K562 (cell line): ENCODE data around the gene KCND3. TPM values are rescaled to one million over a fixed set of nuclear protein-coding genes. Genes with fewer than 3 reads are reported as not detected.

Experiments used
- ATAC-seq: fragments of 200-7000 bp; cut with Tn5 transposase; 3 replicates; pipeline ENCODE4 v1.9.1; 2020; ENCODE audit warnings: moderate library complexity
- BruUV-seq: library from RNA; stranded (reverse); fragments of 400-500 nt; replicated peaks from 2 replicates; lab custom pipeline; 2021; lab: Mats Ljungman, UMichigan
- CTCF ChIA-PET: fragments of 300-600 bp; formaldehyde crosslinking; extraction: SDS; loops from one replicate; lab custom pipeline; 2021; ENCODE audit warnings: low intra/inter-chr PET ratio; lab: Yijun Ruan, JAX
- POLR2A ChIA-PET: fragments of 300-600, 350-650 bp; sonication (Branson Sonifier 250); formaldehyde crosslinking; extraction: SDS; loops from one replicate; lab custom pipeline; 2021; ENCODE audit warnings: antibody characterized with exemption, inconsistent platforms; lab: Yijun Ruan, JAX
- DNase-seq, 4 experiments: peaks; one replicate each; pipeline versions ENCODE4 v3.0.0 to v3.0.0-alpha.2; 2011 to 2018; ENCODE audit warnings: low spot score in 3 of 4, mixed read lengths in 3 of 4; ENCODE audit errors: extremely low read depth in 1 of 4
- FAIRE-seq: peaks from 2 replicates; lab custom pipeline; 2011; peaks lifted over from hg19 to GRCh38; lab: Jason Lieb, UNC
- H2AFZ ChIP-seq: 2 replicates; pipeline ENCODE4 v1.6.0; 2011; ENCODE audit warnings: low read depth, low read length, control low read depth, inconsistent platforms
- H3K27ac ChIP-seq: fragments of 200-600 bp; 3 replicates; pipeline ENCODE4 v1.8.0; 2011; ENCODE audit warnings: low read depth, mild to moderate bottlenecking, control low read depth, inconsistent platforms, low read length, moderate library complexity, mixed read lengths; ENCODE audit errors: extremely low read depth
- H3K27me3 ChIP-seq, 2 experiments: fragments of 300-600 bp in 1 of 2; 2 replicates in 1 of 2; 3 replicates in 1 of 2; pipeline versions ENCODE4 v1.6.0 to v1.8.0; 2011; ENCODE audit warnings: inconsistent platforms in 2 of 2, low read length in 2 of 2, mild to moderate bottlenecking in 1 of 2, mixed read lengths in 1 of 2, moderate library complexity in 1 of 2; ENCODE audit not compliant: control insufficient read depth in 2 of 2, insufficient read depth in 2 of 2
- H3K36me3 ChIP-seq: fragments of 300-600 bp; 3 replicates; pipeline ENCODE4 v1.8.0; 2011; ENCODE audit warnings: mild to moderate bottlenecking, low read length, inconsistent platforms; ENCODE audit not compliant: control insufficient read depth, insufficient read depth
- H3K4me1 ChIP-seq, 2 experiments: fragments of 200-600 bp in 1 of 2; replicated peaks in 1 of 2; 2 replicates in 1 of 2; 3 replicates in 1 of 2; pipeline versions ENCODE4 v1.5.1 to v1.8.0; 2011; ENCODE audit warnings: inconsistent platforms in 2 of 2, low read length in 2 of 2, mild to moderate bottlenecking in 1 of 2, mixed read lengths in 1 of 2, moderate library complexity in 1 of 2; ENCODE audit not compliant: control insufficient read depth in 2 of 2, insufficient read depth in 2 of 2
- H3K4me2 ChIP-seq: 2 replicates; pipeline ENCODE4 v1.6.1; 2011; ENCODE audit warnings: low read length, control low read depth, inconsistent platforms, mixed read lengths; ENCODE audit not compliant: insufficient read depth
- H3K4me3 ChIP-seq: fragments of 200-600 bp; sonication (generic), shearing (Covaris generic); 2 replicates; pipeline ENCODE4 v1.5.1; 2016; ENCODE audit warnings: control low read depth, inconsistent platforms
- H3K79me2 ChIP-seq: fragments of 200-600 bp; 3 replicates; pipeline ENCODE4 v1.8.0; 2011; ENCODE audit warnings: low read length, inconsistent platforms; ENCODE audit not compliant: control insufficient read depth, insufficient read depth
- H3K9ac ChIP-seq, 2 experiments: 2 replicates each; pipeline versions ENCODE4 v1.6.0 to v1.6.1; 2011; ENCODE audit warnings: low read depth in 2 of 2, low read length in 2 of 2, control low read depth in 1 of 2, inconsistent platforms in 1 of 2, mild to moderate bottlenecking in 1 of 2, mixed read lengths in 1 of 2; ENCODE audit not compliant: insufficient read depth in 1 of 2
- H3K9me1 ChIP-seq: one replicate; pipeline ENCODE4 v1.6.0; 2011; ENCODE audit warnings: inconsistent platforms, mild to moderate bottlenecking, low read length, moderate library complexity; ENCODE audit not compliant: control insufficient read depth, insufficient read depth
- H3K9me3 ChIP-seq: replicated peaks from 2 replicates; pipeline ENCODE4 v1.5.1; 2011; ENCODE audit warnings: low read depth, low read length, inconsistent platforms; ENCODE audit not compliant: control insufficient read depth, insufficient read depth
- H4K20me1 ChIP-seq: replicated peaks from 2 replicates; pipeline ENCODE4 v1.6.1; 2011; ENCODE audit warnings: low read length, inconsistent platforms, mixed read lengths; ENCODE audit not compliant: control insufficient read depth, insufficient read depth
- ARID3B ChIP-seq: fragments of 250-450 bp; sonication (Bioruptor Pico); IDR thresholded peaks from 2 replicates; pipeline ENCODE4 v1.4.0; 2020; ENCODE audit warnings: borderline replicate concordance
- ARNT ChIP-seq, 2 experiments: fragments of 450-650 bp; IDR thresholded peaks; 2 replicates each; pipeline ENCODE4 v1.6.1; 2016; ENCODE audit warnings: mild to moderate bottlenecking in 1 of 2
- CAMTA2 ChIP-seq: fragments of 250-450 bp; sonication (Bioruptor Pico); conservative IDR thresholded peaks from 2 replicates; pipeline ENCODE4 v1.5.1; 2022
- DEAF1 ChIP-seq: fragments of 450-650 bp; formaldehyde crosslinking; IDR thresholded peaks from 2 replicates; pipeline ENCODE4 v1.4.0; 2020; ENCODE audit warnings: mild to moderate bottlenecking, moderate library complexity
- ESRRB ChIP-seq: fragments of 250-450 bp; sonication (Bioruptor Pico); IDR thresholded peaks from 2 replicates; pipeline ENCODE4 v1.5.0; 2020; ENCODE audit warnings: mild to moderate bottlenecking, moderate library complexity, borderline replicate concordance
- HMG20B ChIP-seq: fragments of 250-450 bp; sonication (Bioruptor Pico); IDR thresholded peaks from 2 replicates; pipeline ENCODE4 v1.5.0; 2021; ENCODE audit warnings: mild to moderate bottlenecking
- LARP7 ChIP-seq: fragments of 450-650 bp; IDR thresholded peaks from 2 replicates; pipeline ENCODE4 v1.6.1; 2016
- NFIX ChIP-seq: fragments of 250-450 bp; sonication (Bioruptor Pico); IDR thresholded peaks from 2 replicates; pipeline ENCODE4 v1.4.0; 2020; ENCODE audit warnings: low read depth, mild to moderate bottlenecking, moderate library complexity
- NFXL1 ChIP-seq: fragments of 450-650 bp; formaldehyde crosslinking; IDR thresholded peaks from 2 replicates; pipeline ENCODE4 v1.4.0; 2021; ENCODE audit warnings: mild to moderate bottlenecking
- TAF15 ChIP-seq: fragments of 200-400 bp; formaldehyde crosslinking; IDR thresholded peaks from 2 replicates; pipeline ENCODE4 v1.6.1; 2017; ENCODE audit warnings: mild to moderate bottlenecking, low read depth, low read length, moderate library complexity
- TFAM ChIP-seq: fragments of 250-450 bp; sonication (Bioruptor Pico); conservative IDR thresholded peaks from 2 replicates; pipeline ENCODE4 v1.5.0; 2021; ENCODE audit warnings: mild to moderate bottlenecking, moderate library complexity
- THRB ChIP-seq: fragments of 450-650 bp; formaldehyde crosslinking; conservative IDR thresholded peaks from 2 replicates; pipeline ENCODE4 v1.4.0; 2022; ENCODE audit warnings: mild to moderate bottlenecking, missing genetic modification characterization
- YY1 ChIP-seq, 3 experiments: IDR thresholded peaks; 2 replicates each; pipeline ENCODE4 v1.6.1; 2011; ENCODE audit warnings: low read length in 2 of 3, mild to moderate bottlenecking in 2 of 3, moderate library complexity in 2 of 3, borderline replicate concordance in 1 of 3, control low read depth in 1 of 3, low read depth in 1 of 3; ENCODE audit not compliant: insufficient read depth in 3 of 3, insufficient replicate concordance in 2 of 3, control insufficient read depth in 1 of 3, insufficient read length in 1 of 3; ENCODE audit errors: extremely low read depth in 1 of 3
- ZNF583 ChIP-seq: fragments of 250-450 bp; sonication (Bioruptor Pico); IDR thresholded peaks from 2 replicates; pipeline ENCODE4 v1.4.0; 2020
- ZNF589 ChIP-seq: fragments of 200-800 bp; sonication (Bioruptor generic); IDR thresholded peaks from 2 replicates; pipeline ENCODE4 v1.6.1; 2016; ENCODE audit warnings: low read depth, missing genetic modification characterization, missing compliant biosample characterization
- WGBS: fragments of 100-300 bp; shearing (Covaris generic); methylation state at CpG from one replicate; pipeline ENCODE4 v1.1.6; 2016; ENCODE audit warnings: low coverage, mixed read lengths; ENCODE audit not compliant: insufficient coverage; ENCODE audit errors: missing lambda C conversion rate; 5-methylcytosine and 5-hydroxymethylcytosine counted together
- in situ Hi-C: fragments of 300-500 bp; cut with MboI; formaldehyde crosslinking; loops from 4 replicates; pipeline ENCODE4 v1.15.0; 2018; ENCODE audit warnings: inconsistent platforms, mixed read lengths
- intact Hi-C: fragments of 100-400 bp; cut with micrococcal nuclease; formaldehyde crosslinking; loops from 2 replicates; pipeline ENCODE4 v1.14.2; 2022
- polyA plus RNA-seq, 8 experiments: library from polyadenylated mRNA; depleted of rRNA in 4 of 8; stranded (reverse) in 5 of 8; unstranded in 3 of 8; fragments of >200 nt; fragmentation: Nextera tagmentation in 2 of 8; fragmentation: Illumina TruSeq in 1 of 8; extraction: Ambion mirVana in 2 of 8; extraction: Trizol in 1 of 8; gene quantifications; 2 replicates each; pipeline versions ENCODE4 v1.2.1 to v1.2.3, GENCODE V29; 2011 to 2014; ENCODE audit warnings: inconsistent platforms in 1 of 8, missing spikeins in 1 of 8
- total RNA-seq, 7 experiments: library from RNA; depleted of rRNA in 6 of 7; stranded (reverse); fragments of >200 nt in 6 of 7; fragmentation: Illumina TruSeq in 2 of 7; extraction: Trizol in 2 of 7; gene quantifications; 2 replicates each; pipeline versions ENCODE4 v1.2.1 to v1.2.3, GENCODE V29; 2011 to 2021; ENCODE audit warnings: low replicate concordance in 1 of 7

Gene KCND3
- total and polyA plus RNA-seq, 9 of the 15 experiments (the other 6 are each of a cell fraction or from before 2014, with no cell fraction given) = not detected

GRCh38 chr1:111789142-111789541 is 200.3 kb downstream of the KCND3 start:
- Histone ChIP-seq H3K9me3 (no peaks in the 10 kb centered on the region), H3K36me3 (no peaks in the 10 kb centered on the region), H4K20me1 (0 out of 2 replicates have a peak, but pooled peaks cover 5% of the 10 kb centered on the region), H3K9ac (no peak overlapping the region), H3K27ac (no peak overlapping the region), H2AFZ (no peak overlapping the region), H3K4me2 (no peak overlapping the region), H3K4me1 (no peaks in the 10 kb centered on the region), H3K79me2 (no peaks in the 10 kb centered on the region), H3K27me3 (peaks cover 43 to 44% of the 10 kb centered on the region in 2 experiments), H3K4me3 (no peak overlapping the region), H3K9me1 (no peaks in the 10 kb centered on the region)
- ChIA-PET POLR2A (interaction anchor here (0.6 to 0.7 kb wide), 3 partner anchors 25 to 548 kb away, joined by 3 to 4 read pairs (median 3); no protein-coding TSS in a partner anchor), CTCF (interaction anchor here (0.6 kb wide), 1 partner anchor 1545 kb away, joined by 3 read pairs; no protein-coding TSS in a partner anchor)
- WGBS = 1% methylated on average over 5 of the region's 5 CpGs
- in situ Hi-C loops = no loop called here
- no peak for FAIRE-seq
- no peak for DNase-seq
- intact Hi-C loops = no loop called here
- no TSS peak for BruUV-seq
- ATAC-seq = no peak
- no peak for TF ChIP-seq THRB (CRISPR knock-in tag)
- TF ChIP-seq CAMTA2 (CRISPR knock-in tag) = no peak
- TF ChIP-seq NFIX (CRISPR knock-in tag) = no peak
- TF ChIP-seq ESRRB (CRISPR knock-in tag) = no peak
- no peak for TF ChIP-seq LARP7
- TF ChIP-seq TAF15 = no peak
- no peak for TF ChIP-seq ZNF589 (CRISPR knock-in tag)
- no peak for TF ChIP-seq YY1 (IDR thresholded peaks at IDR 0.05; ENCODE audit: borderline replicate concordance in 1 of 3, control insufficient read depth in 1 of 3, extremely low read depth in 1 of 3, insufficient read depth in 3 of 3, insufficient read length in 1 of 3, insufficient replicate concordance in 2 of 3, low read depth in 1 of 3, low read length in 2 of 3)
- TF ChIP-seq NFXL1 (CRISPR knock-in tag) = no peak
- no peak for TF ChIP-seq ZNF583 (CRISPR knock-in tag)
- TF ChIP-seq ARNT (IDR thresholded peaks at IDR 0.05) = no peak
- TF ChIP-seq DEAF1 = no peak
- no peak for TF ChIP-seq TFAM (CRISPR knock-in tag)
- TF ChIP-seq HMG20B (CRISPR knock-in tag) = no peak
- TF ChIP-seq ARID3B (CRISPR knock-in tag) = no peak
